Endodermal cell (in vitro differentiated cells): Measurements from ENCODE around the gene KDM4F. TPM values are rescaled to one million over a fixed set of nuclear protein-coding genes. Genes with fewer than 3 reads are reported as not detected.

Experiments
- DNase-seq: peaks from one replicate; pipeline ENCODE4 v3.0.0-alpha.2; 2017
- H3K27ac ChIP-seq: 2 replicates; pipeline ENCODE4 v1.5.1; 2013; ENCODE audit warnings: mild to moderate bottlenecking, low read depth, low read length, moderate library complexity
- H3K27me3 ChIP-seq: 2 replicates; pipeline ENCODE4 v1.6.1; 2013; ENCODE audit warnings: mild to moderate bottlenecking, low read length, moderate library complexity; ENCODE audit not compliant: insufficient read depth, control insufficient read depth, poor library complexity, severe bottlenecking
- H3K36me3 ChIP-seq: 2 replicates; pipeline ENCODE4 v1.7.0; 2013; ENCODE audit warnings: mild to moderate bottlenecking, low read length, moderate library complexity; ENCODE audit not compliant: control insufficient read depth, insufficient read depth
- H3K4me1 ChIP-seq: one replicate; pipeline ENCODE4 v1.7.0; 2013; ENCODE audit warnings: low read length; ENCODE audit not compliant: control insufficient read depth, insufficient read depth
- H3K4me3 ChIP-seq: 2 replicates; pipeline ENCODE4 v1.5.1; 2013; ENCODE audit warnings: mild to moderate bottlenecking, low read length, moderate library complexity
- H3K9ac ChIP-seq: 2 replicates; pipeline ENCODE4 v1.6.1; 2013; ENCODE audit warnings: mild to moderate bottlenecking, low read length, moderate library complexity; ENCODE audit not compliant: poor library complexity, severe bottlenecking; ENCODE audit errors: extremely low read depth
- H3K9me3 ChIP-seq: 2 replicates; pipeline ENCODE4 v1.6.1; 2013; ENCODE audit warnings: mild to moderate bottlenecking, low read length, moderate library complexity; ENCODE audit not compliant: control insufficient read depth
- H3K27ac Mint-ChIP-seq: 2 replicates; pipeline ENCODE4 v1.8.0; 2020; ENCODE audit warnings: mixed read lengths
- H3K27me3 Mint-ChIP-seq: 2 replicates; pipeline ENCODE4 v1.8.0; 2021; ENCODE audit warnings: mild to moderate bottlenecking, mixed read lengths; ENCODE audit not compliant: insufficient read depth
- H3K36me3 Mint-ChIP-seq: 2 replicates; pipeline ENCODE4 v1.8.0; 2020; ENCODE audit warnings: low read depth, mixed read lengths
- H3K4me1 Mint-ChIP-seq: 2 replicates; pipeline ENCODE4 v1.8.0; 2020; ENCODE audit warnings: mixed read lengths
- H3K4me3 Mint-ChIP-seq: 2 replicates; pipeline ENCODE4 v1.8.0; 2020; ENCODE audit warnings: mild to moderate bottlenecking, moderate library complexity, mixed read lengths
- H3K9me3 Mint-ChIP-seq: 2 replicates; pipeline ENCODE4 v1.8.0; 2020; ENCODE audit warnings: mild to moderate bottlenecking, mixed read lengths
- CTCF ChIP-seq: fragments of 200-600 bp; sonication (generic); conservative IDR thresholded peaks from 2 replicates; pipeline ENCODE4 v1.5.0; 2021; ENCODE audit warnings: antibody characterized with exemption, mild to moderate bottlenecking
- WGBS, 2 experiments: methylation state at CpG; one replicate each; pipeline versions ENCODE4 v1.1.5 to v1.1.7; 2013; ENCODE audit warnings: missing lambda C conversion rate in 2 of 2, mixed read lengths in 1 of 2; ENCODE audit not compliant: insufficient coverage in 1 of 2, insufficient read length in 1 of 2; 5-methylcytosine and 5-hydroxymethylcytosine counted together
- total RNA-seq, 2 donors: library from RNA; stranded (reverse); fragmentation: NEBNext Ultra II Directional in 1 of 2; extraction: Animal tissue kit (Norgen Biotek cat#: 25700) in 1 of 2; gene quantifications; 2 replicates in 1 of 2; 3 replicates in 1 of 2; pipeline ENCODE4 v1.2.1, GENCODE V29; 2021

KDM4F gene
- total RNA-seq, 2 donors from 2014 or later = not detected

GRCh38 chr11:95095858-95096587 lies 46.8 kb downstream of the KDM4F start:
- Mint-ChIP-seq H3K4me1 (peaks cover 16% of the 10 kb centered on the region), H3K27ac (no peak overlapping the region), H3K9me3 (no peaks in the 10 kb centered on the region), H3K4me3 (no peak overlapping the region), H3K27me3 (peaks cover 64% of the 10 kb centered on the region), H3K36me3 (no peaks in the 10 kb centered on the region)
- H3K9ac ChIP-seq = no peak overlapping the region
- no peaks in the 10 kb centered on the region for H3K9me3 ChIP-seq
- peaks cover 41% of the 10 kb centered on the region for H3K27me3 ChIP-seq
- no peak overlapping the region for H3K4me3 ChIP-seq
- TF ChIP-seq CTCF = no peak
- H3K36me3 ChIP-seq = no peaks in the 10 kb centered on the region
- no peak for DNase-seq
- no peak overlapping the region for H3K27ac ChIP-seq
- 82 to 94% methylated on average over 2 to 4 of the region's 4 CpGs for WGBS, 2 experiments
- H3K4me1 ChIP-seq = no peaks in the 10 kb centered on the region

DNA sequence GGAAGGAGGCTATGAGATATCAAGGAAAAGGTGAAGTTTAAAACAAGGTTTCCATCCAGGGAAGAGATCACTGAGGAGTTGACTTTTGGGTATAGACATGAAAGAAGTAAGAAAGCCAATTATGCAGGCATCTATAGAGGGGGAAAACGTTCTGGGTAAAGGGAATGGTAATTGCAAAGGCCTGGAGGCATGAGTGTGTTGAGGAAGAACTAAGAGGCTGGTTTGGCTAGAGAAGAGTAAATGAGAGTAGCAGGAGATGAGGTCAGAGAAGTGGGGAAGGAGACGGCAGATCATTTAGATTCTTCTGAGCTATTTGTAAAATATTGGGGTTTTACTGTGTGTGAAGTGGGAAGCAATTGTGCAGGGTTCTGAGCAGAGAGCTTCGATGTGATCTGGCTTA lies 48.0 kb downstream of the KDM4F start:
- Histone ChIP-seq H3K36me3 (no peaks in the 10 kb centered on the region), H3K9me3 (no peaks in the 10 kb centered on the region), H3K9ac (no peak overlapping the region), H3K4me1 (no peaks in the 10 kb centered on the region), H3K4me3 (no peak overlapping the region), H3K27me3 (peaks cover 34% of the 10 kb centered on the region), H3K27ac (no peak overlapping the region)
- no peak for TF ChIP-seq CTCF
- H3K9me3 Mint-ChIP-seq = no peaks in the 10 kb centered on the region
- WGBS, 2 experiments = 59 to 64% methylated on average over 3 of the region's 3 CpGs
- H3K4me3 Mint-ChIP-seq = no peak overlapping the region
- no peaks in the 10 kb centered on the region for H3K36me3 Mint-ChIP-seq
- DNase-seq = no peak
- H3K27ac Mint-ChIP-seq = no peak overlapping the region
- H3K4me1 Mint-ChIP-seq = peaks cover 11% of the 10 kb centered on the region
- peaks cover 55% of the 10 kb centered on the region for H3K27me3 Mint-ChIP-seq

DNA sequence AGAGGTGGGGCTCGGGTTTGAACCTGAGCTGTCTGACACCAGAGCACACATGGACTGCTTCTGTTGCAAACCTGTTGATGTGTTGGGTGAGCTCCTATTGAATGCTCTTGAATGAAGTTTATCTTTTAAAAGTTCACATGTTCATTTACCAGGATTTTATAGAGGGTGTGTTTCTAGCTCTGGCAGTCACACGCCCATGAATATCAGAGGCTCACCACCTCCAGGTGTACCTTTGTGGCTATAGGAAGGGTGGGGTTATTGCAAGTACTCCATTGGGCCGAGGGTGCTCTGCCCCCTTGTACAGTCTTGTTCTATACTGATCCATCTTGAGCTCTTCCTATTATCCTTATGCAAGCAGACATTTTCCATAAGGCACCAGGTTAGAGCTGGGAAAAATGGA lies 49.6 kb downstream of the KDM4F start:
- Histone ChIP-seq H3K9me3 (no peaks in the 10 kb centered on the region), H3K4me1 (no peaks in the 10 kb centered on the region), H3K9ac (no peak overlapping the region), H3K4me3 (no peak overlapping the region), H3K36me3 (no peaks in the 10 kb centered on the region), H3K27me3 (peaks cover 34% of the 10 kb centered on the region), H3K27ac (no peak overlapping the region)
- DNase-seq = no peak
- WGBS, 2 experiments = 80 to 93% methylated on average over 2 to 3 of the region's 3 CpGs
- peaks cover 55% of the 10 kb centered on the region for H3K27me3 Mint-ChIP-seq
- peaks cover 16% of the 10 kb centered on the region for H3K4me1 Mint-ChIP-seq
- no peak overlapping the region for H3K27ac Mint-ChIP-seq
- TF ChIP-seq CTCF = no peak
- H3K36me3 Mint-ChIP-seq = no peaks in the 10 kb centered on the region
- H3K4me3 Mint-ChIP-seq = no peak overlapping the region
- no peaks in the 10 kb centered on the region for H3K9me3 Mint-ChIP-seq
